GM19238 (cell line): Measurements from ENCODE around the gene PDCD1.
"Not testable (repeated sequence)": the region's sequence is repeated elsewhere in the genome, so short reads cannot be mapped to it uniquely, and the experiment has no call there.

Source experiments
- DNase-seq: peaks from one replicate; pipeline ENCODE4 v3.0.0; 2011; ENCODE audit warnings: low spot score; ENCODE audit not compliant: insufficient read length

PDCD1 gene

GRCh38 chr2:241801611-241802420, 56.9 kb downstream of the PDCD1 start:
- DNase-seq, result no peak

DNA sequence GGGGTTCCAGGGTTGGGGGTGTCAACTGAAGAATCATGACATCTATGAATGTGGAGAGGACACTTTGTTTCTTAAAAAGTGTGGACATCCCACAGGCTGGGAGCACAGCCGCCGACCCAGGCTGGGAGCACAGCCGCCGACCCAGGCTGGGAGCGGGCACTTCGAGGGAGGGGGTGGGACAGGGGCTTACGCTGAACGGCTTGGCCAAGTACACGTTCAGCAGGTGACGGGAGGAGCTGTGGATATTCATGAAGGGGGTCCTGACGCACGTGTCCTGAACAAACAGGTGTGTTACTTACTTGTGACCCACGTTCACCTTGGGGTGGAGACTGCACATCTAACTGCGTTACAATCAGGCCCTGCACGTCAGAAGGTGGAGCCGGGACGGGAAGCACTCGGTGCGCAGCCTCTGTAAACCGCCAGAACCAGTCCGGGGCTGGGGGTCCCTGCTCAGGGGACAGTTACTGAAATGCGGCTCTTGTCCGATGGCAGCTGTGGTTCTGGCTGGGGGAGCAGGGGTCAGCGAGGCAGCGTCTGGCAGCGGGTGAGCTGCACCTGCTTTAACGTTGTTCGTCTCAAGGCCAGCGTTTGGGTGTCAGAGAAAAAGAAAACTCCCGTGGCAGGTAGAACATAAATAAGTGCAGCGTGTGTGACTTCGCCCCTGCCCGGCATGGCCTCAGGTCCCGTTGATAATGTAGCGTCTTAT, 58.3 kb downstream of the PDCD1 start:
- not testable (repeated sequence) for DNase-seq
